OCI-LY1 (cell line): ENCODE measurements around the gene FOXD3.

Source experiments
- EZH2 ChIP-seq: fragments of 200-600 bp; sonication (generic), shearing (Covaris generic); IDR thresholded peaks from 2 replicates; pipeline ENCODE4 v1.8.0; 2017; ENCODE audit warnings: borderline replicate concordance, mixed run types, mild to moderate bottlenecking, antibody characterized with exemption, low read length, moderate library complexity, mixed read lengths
- TF ChIP-seq, protein P1 (sequence below): fragments of 200-600 bp; sonication (generic), shearing (Covaris generic); IDR thresholded peaks from 2 replicates; pipeline ENCODE4 v1.5.1; 2017; ENCODE audit warnings: mild to moderate bottlenecking, antibody characterized with exemption, low read length, moderate library complexity, mixed read lengths

GRCh38 chr1:63329621-63330330 lies 7.4 kb downstream of the FOXD3 start:
- TF ChIP-seq, protein P1, sequence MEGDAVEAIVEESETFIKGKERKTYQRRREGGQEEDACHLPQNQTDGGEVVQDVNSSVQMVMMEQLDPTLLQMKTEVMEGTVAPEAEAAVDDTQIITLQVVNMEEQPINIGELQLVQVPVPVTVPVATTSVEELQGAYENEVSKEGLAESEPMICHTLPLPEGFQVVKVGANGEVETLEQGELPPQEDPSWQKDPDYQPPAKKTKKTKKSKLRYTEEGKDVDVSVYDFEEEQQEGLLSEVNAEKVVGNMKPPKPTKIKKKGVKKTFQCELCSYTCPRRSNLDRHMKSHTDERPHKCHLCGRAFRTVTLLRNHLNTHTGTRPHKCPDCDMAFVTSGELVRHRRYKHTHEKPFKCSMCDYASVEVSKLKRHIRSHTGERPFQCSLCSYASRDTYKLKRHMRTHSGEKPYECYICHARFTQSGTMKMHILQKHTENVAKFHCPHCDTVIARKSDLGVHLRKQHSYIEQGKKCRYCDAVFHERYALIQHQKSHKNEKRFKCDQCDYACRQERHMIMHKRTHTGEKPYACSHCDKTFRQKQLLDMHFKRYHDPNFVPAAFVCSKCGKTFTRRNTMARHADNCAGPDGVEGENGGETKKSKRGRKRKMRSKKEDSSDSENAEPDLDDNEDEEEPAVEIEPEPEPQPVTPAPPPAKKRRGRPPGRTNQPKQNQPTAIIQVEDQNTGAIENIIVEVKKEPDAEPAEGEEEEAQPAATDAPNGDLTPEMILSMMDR: no peak
- TF ChIP-seq EZH2: no peak
